Stimulated activated CD4-positive, alpha-beta T cell treated with anti-CD3 and anti-CD28 coated beads, Interleukin-15, amount 100 ng/mL, for 1 hour (primary cell): ENCODE results near the gene ANP32B.

Experiments
- DNase-seq, 2 donors: peaks; one replicate each; pipeline ENCODE4 v3.0.0-alpha.2; 2020; ENCODE audit warnings: low read depth in 1 of 2, low spot score in 1 of 2

Gene ANP32B

GRCh38 chr9:98064623-98065392, 81.7 kb downstream of the ANP32B start:
- DNase-seq, result no peak
